Kidney epithelial cell (primary cell): ENCODE data around the gene PEX10. TPM values are rescaled to one million over a fixed set of nuclear protein-coding genes. Genes with fewer than 3 reads are reported as not detected.
A peak's percentile ranks its signal among the peaks of the same experiment; 100 is the strongest.
"Not testable (repeated sequence)": the region's sequence is repeated elsewhere in the genome, so short reads cannot be mapped to it uniquely, and the experiment has no call there.

Experiments used
- DNase-seq: peaks from one replicate; pipeline ENCODE4 v3.0.0-alpha.2; 2010; ENCODE audit warnings: low read depth
- H3K27me3 ChIP-seq: 2 replicates; pipeline ENCODE4 v1.6.0; 2011; ENCODE audit warnings: low read length; ENCODE audit not compliant: control insufficient read depth, insufficient read depth
- H3K36me3 ChIP-seq: 2 replicates; pipeline ENCODE4 v1.5.1; 2011; ENCODE audit warnings: low read length; ENCODE audit not compliant: control insufficient read depth, insufficient read depth
- H3K4me3 ChIP-seq: 2 replicates; pipeline ENCODE4 v1.5.1; 2011; ENCODE audit warnings: low read depth, mild to moderate bottlenecking, control low read depth, low read length
- total RNA-seq: library from RNA; depleted of rRNA; stranded (reverse); fragments of >200 nt; gene quantifications from 2 replicates; pipeline ENCODE4 v1.2.3, GENCODE V29; 2015
- TF ChIP-seq, protein P1 (sequence below): IDR thresholded peaks from 2 replicates; pipeline ENCODE4 v1.5.1; 2011; ENCODE audit warnings: mild to moderate bottlenecking, moderate library complexity, low read length, control low read depth, inconsistent platforms; ENCODE audit not compliant: insufficient read depth, poor library complexity, severe bottlenecking

PEX10 gene
- 48.1 and 50.4 TPM in 2 replicates for total RNA-seq

- peak; percentile 74 for DNase-seq
- no peaks in the 10 kb centered on the region for H3K36me3 ChIP-seq
- peaks cover 4% of the 10 kb centered on the region for H3K27me3 ChIP-seq
- peak within 1 kb of the TSS; percentile 77 for H3K4me3 ChIP-seq
- TF ChIP-seq, protein P1, sequence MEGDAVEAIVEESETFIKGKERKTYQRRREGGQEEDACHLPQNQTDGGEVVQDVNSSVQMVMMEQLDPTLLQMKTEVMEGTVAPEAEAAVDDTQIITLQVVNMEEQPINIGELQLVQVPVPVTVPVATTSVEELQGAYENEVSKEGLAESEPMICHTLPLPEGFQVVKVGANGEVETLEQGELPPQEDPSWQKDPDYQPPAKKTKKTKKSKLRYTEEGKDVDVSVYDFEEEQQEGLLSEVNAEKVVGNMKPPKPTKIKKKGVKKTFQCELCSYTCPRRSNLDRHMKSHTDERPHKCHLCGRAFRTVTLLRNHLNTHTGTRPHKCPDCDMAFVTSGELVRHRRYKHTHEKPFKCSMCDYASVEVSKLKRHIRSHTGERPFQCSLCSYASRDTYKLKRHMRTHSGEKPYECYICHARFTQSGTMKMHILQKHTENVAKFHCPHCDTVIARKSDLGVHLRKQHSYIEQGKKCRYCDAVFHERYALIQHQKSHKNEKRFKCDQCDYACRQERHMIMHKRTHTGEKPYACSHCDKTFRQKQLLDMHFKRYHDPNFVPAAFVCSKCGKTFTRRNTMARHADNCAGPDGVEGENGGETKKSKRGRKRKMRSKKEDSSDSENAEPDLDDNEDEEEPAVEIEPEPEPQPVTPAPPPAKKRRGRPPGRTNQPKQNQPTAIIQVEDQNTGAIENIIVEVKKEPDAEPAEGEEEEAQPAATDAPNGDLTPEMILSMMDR = no peak
Measured at GRCh38 chr1:2412395-2412772, at the start of gene PEX10. Gene PEX10, minus strand, starts transcription at chr1:2412564. Its CDS starts 62 bp downstream, at chr1:2412502.

- DNase-seq = no peak
- no peaks in the 10 kb centered on the region for H3K36me3 ChIP-seq
- TF ChIP-seq, protein P1 = no peak
- H3K27me3 ChIP-seq = peaks cover 51% of the 10 kb centered on the region
- no peak overlapping the region for H3K4me3 ChIP-seq
Measured at GRCh38 chr1:2460996-2461751, 48.8 kb upstream of the PEX10 start.

- Histone ChIP-seq H3K27me3 (peaks cover 41% of the 10 kb centered on the region), H3K36me3 (no peaks in the 10 kb centered on the region), H3K4me3 (no peak overlapping the region)
- DNase-seq = no peak
- TF ChIP-seq, protein P1 = no peak
Measured at GRCh38 chr1:2460203-2460602, 47.8 kb upstream of the PEX10 start.

GRCh38 chr1:2459757-2460156 lies 47.4 kb upstream of the PEX10 start:
- no peak overlapping the region for H3K4me3 ChIP-seq
- no peaks in the 10 kb centered on the region for H3K36me3 ChIP-seq
- TF ChIP-seq, protein P1 = peak; percentile 33
- no peak for DNase-seq
- H3K27me3 ChIP-seq = peaks cover 38% of the 10 kb centered on the region

DNA sequence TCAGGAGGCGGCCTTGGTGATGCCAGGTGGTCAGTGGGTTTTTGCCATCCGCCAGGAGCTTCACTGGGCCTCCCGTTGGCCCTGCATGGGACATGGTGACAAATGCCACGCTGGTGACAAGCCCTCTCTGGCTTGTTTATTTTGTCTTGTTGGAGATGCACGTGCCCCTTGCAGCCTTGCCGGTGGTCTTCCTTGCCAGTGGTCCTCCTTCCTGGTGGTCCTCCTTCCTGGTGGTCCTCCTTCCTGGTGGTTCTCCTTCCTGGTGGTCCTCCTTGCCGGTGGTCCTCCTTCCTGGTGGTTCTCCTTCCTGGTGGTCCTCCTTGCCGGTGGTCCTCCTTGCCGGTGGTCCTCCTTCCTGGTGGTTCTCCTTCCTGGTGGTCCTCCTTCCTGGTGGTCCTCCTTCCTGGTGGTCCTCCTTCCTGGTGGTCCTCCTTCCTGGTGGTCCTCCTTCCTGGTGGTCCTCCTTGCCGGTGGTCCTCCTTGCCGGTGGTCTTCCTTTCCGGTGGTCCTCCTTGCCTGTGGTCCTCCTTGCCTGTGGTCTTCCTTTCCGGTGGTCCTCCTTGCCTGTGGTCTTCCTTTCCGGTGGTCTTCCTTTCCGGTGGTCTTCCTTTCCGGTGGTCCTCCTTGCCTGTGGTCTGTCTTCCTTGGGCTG lies 46.9 kb upstream of the PEX10 start:
- H3K27me3 ChIP-seq = peaks cover 32% of the 10 kb centered on the region
- not testable (repeated sequence) for H3K36me3 ChIP-seq, H3K4me3 ChIP-seq, DNase-seq

- no peak for DNase-seq
- TF ChIP-seq, protein P1 = no peak
- H3K36me3 ChIP-seq = no peaks in the 10 kb centered on the region
- no peak overlapping the region for H3K4me3 ChIP-seq
- peaks cover 27% of the 10 kb centered on the region for H3K27me3 ChIP-seq
Measured at GRCh38 chr1:2458687-2459086, 46.3 kb upstream of the PEX10 start.
